SH-SY5Y (cell line): ENCODE measurements around the gene LSM2.

Experiments used
- GATA2 ChIP-seq: IDR thresholded peaks from 2 replicates; pipeline ENCODE4 v1.6.1; 2011; ENCODE audit warnings: mild to moderate bottlenecking, low read depth, low read length
- GATA3 ChIP-seq: IDR thresholded peaks from 2 replicates; pipeline ENCODE4 v1.6.1; 2011; ENCODE audit warnings: low read depth, mild to moderate bottlenecking, low read length, moderate library complexity

DNA sequence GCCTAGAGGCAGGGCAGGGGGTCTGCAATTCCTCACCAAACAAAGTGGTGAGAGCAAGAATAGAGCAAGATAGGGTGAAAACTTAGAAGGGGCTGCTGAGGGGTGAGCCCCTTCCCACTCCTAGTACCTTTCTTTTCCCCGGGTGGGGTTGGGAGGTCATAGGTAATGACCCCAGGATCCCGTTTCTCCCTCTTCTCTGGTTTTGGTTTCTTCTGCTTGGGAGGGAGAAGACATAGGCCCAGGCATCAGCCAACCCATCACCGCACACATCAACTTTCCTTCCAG, 14.7 kb downstream of the LSM2 start:
- TF ChIP-seq GATA3 = no peak
- TF ChIP-seq GATA2 = no peak
